Nephron (organoid): ENCODE results near the gene ZNF777.

Experiments
- H3K27ac Mint-ChIP-seq, 3 experiments: 2 replicates each; pipeline ENCODE4 v1.8.0; 2020; ENCODE audit warnings: mixed read lengths in 3 of 3, mild to moderate bottlenecking in 2 of 3, moderate library complexity in 1 of 3
- H3K27me3 Mint-ChIP-seq: 2 replicates; pipeline ENCODE4 v1.8.0; 2021; ENCODE audit warnings: low read depth, mild to moderate bottlenecking, moderate library complexity, mixed read lengths
- H3K36me3 Mint-ChIP-seq: 2 replicates; pipeline ENCODE4 v1.8.0; 2020; ENCODE audit warnings: low read depth, mixed read lengths
- H3K4me1 Mint-ChIP-seq: 2 replicates; pipeline ENCODE4 v1.8.0; 2020; ENCODE audit warnings: mixed read lengths
- H3K4me3 Mint-ChIP-seq, 3 experiments: 2 replicates each; pipeline ENCODE4 v1.8.0; 2020; ENCODE audit warnings: mild to moderate bottlenecking in 3 of 3, mixed read lengths in 3 of 3, moderate library complexity in 2 of 3
- H3K9me3 Mint-ChIP-seq: 2 replicates; pipeline ENCODE4 v1.8.0; 2020; ENCODE audit warnings: mixed read lengths
- TF ChIP-seq, protein P1 (sequence below), 3 experiments: fragments of 200-600 bp; sonication (generic); IDR thresholded peaks; one replicate each; pipeline ENCODE4 v1.5.0; 2021; ENCODE audit warnings: antibody characterized with exemption in 3 of 3; ENCODE audit not compliant: unreplicated experiment in 3 of 3

Gene ZNF777

DNA sequence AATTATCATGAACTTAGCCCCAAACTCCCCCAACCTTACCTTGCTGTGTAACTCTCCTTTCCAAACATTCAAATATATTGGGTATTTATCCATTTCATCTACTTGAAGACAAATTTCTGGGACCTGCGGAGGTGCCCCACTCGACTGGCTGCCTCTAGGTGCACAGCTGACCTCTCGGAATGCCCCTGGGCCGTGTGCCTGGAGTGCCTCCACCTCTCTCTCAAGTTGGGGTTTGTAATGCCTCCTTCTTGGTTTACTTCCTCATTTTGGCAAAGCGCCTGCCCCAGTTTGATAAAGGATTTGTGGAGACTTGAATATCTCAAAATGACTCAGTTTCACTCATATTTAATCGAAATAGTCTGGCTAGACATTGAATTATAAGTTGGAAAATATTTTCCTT, 16.6 kb downstream of the ZNF777 start:
- no peaks in the 10 kb centered on the region for H3K27me3 Mint-ChIP-seq
- H3K9me3 Mint-ChIP-seq: no peaks in the 10 kb centered on the region
- no peaks in the 10 kb centered on the region for H3K4me1 Mint-ChIP-seq
- no peak overlapping the region for H3K27ac Mint-ChIP-seq
- TF ChIP-seq, protein P1, sequence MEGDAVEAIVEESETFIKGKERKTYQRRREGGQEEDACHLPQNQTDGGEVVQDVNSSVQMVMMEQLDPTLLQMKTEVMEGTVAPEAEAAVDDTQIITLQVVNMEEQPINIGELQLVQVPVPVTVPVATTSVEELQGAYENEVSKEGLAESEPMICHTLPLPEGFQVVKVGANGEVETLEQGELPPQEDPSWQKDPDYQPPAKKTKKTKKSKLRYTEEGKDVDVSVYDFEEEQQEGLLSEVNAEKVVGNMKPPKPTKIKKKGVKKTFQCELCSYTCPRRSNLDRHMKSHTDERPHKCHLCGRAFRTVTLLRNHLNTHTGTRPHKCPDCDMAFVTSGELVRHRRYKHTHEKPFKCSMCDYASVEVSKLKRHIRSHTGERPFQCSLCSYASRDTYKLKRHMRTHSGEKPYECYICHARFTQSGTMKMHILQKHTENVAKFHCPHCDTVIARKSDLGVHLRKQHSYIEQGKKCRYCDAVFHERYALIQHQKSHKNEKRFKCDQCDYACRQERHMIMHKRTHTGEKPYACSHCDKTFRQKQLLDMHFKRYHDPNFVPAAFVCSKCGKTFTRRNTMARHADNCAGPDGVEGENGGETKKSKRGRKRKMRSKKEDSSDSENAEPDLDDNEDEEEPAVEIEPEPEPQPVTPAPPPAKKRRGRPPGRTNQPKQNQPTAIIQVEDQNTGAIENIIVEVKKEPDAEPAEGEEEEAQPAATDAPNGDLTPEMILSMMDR (IDR thresholded peaks at IDR 0.05; ENCODE audit: unreplicated experiment in 3 of 3): no peak
- peaks cover 45% of the 10 kb centered on the region for H3K36me3 Mint-ChIP-seq
- no peak overlapping the region for H3K4me3 Mint-ChIP-seq

DNA sequence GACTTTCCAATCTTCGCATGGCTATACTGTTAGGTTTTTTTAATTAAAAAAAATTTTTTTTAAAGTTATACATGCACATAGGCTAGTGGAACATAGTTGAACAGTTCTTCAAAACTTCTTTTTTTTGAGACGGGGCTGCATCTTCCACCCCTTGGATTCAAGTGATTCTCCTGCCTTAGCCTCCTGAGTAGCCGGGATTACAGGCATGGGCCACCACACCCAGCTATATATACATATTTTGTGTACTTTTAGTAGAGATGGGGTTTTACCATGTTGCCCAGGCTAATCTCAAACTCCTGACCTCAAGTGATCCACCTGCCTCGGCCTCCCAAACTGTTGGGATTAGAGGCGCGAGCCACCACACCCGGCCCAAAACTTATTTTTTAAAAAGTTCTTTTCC, 17.3 kb downstream of the ZNF777 start:
- Mint-ChIP-seq H3K27ac (no peak overlapping the region), H3K9me3 (no peaks in the 10 kb centered on the region), H3K27me3 (no peaks in the 10 kb centered on the region), H3K4me1 (no peaks in the 10 kb centered on the region), H3K4me3 (no peak overlapping the region), H3K36me3 (peaks cover 48% of the 10 kb centered on the region)
- TF ChIP-seq, protein P1 (IDR thresholded peaks at IDR 0.05; ENCODE audit: unreplicated experiment in 3 of 3): no peak

DNA sequence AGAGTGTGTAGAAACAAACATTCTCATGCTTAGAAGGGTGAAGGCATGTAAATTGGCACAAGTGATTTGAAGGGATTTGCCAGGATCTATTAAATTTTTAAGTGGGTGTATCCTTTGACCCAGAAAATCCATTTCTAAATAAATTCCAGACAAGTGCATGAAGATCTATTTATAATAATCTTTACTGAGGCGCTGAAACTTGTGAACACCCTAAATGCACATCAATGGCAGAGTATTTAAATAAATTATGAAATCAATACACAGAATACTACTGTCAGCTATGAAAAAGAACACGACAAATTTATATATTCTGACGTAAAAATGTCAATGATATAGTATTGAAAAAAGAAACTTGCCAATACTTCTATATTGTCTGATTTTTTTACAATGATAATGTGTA, 17.9 kb downstream of the ZNF777 start:
- no peaks in the 10 kb centered on the region for H3K9me3 Mint-ChIP-seq
- no peaks in the 10 kb centered on the region for H3K4me1 Mint-ChIP-seq
- TF ChIP-seq, protein P1 (IDR thresholded peaks at IDR 0.05; ENCODE audit: unreplicated experiment in 3 of 3): no peak
- no peak overlapping the region for H3K27ac Mint-ChIP-seq
- no peaks in the 10 kb centered on the region for H3K27me3 Mint-ChIP-seq
- peaks cover 48% of the 10 kb centered on the region for H3K36me3 Mint-ChIP-seq
- H3K4me3 Mint-ChIP-seq: no peak overlapping the region

DNA sequence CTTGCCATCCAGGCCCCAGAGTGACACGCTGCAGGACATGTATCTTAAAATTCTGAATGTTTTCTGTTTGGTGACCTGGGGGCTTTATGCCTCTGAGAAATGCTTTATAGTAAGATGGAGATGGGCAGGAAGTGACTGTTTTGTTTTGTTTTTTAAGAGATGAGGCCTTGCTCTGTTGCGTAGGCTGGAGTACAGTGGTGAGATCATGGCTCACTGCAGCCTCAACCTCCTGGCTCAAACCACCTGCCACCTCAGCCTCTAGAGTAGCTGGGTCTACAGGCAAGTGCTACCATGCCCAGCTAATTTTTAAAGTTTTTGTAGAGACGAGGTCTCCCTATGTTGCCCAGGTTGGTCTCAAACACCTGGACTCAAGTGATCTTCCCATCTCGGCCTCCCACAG, 20.6 kb downstream of the ZNF777 start:
- no peaks in the 10 kb centered on the region for H3K9me3 Mint-ChIP-seq
- H3K27ac Mint-ChIP-seq: no peak overlapping the region
- peaks cover 41% of the 10 kb centered on the region for H3K36me3 Mint-ChIP-seq
- H3K4me1 Mint-ChIP-seq: no peaks in the 10 kb centered on the region
- no peaks in the 10 kb centered on the region for H3K27me3 Mint-ChIP-seq
- TF ChIP-seq, protein P1 (IDR thresholded peaks at IDR 0.05; ENCODE audit: unreplicated experiment in 3 of 3): no peak
- H3K4me3 Mint-ChIP-seq: no peak overlapping the region

DNA sequence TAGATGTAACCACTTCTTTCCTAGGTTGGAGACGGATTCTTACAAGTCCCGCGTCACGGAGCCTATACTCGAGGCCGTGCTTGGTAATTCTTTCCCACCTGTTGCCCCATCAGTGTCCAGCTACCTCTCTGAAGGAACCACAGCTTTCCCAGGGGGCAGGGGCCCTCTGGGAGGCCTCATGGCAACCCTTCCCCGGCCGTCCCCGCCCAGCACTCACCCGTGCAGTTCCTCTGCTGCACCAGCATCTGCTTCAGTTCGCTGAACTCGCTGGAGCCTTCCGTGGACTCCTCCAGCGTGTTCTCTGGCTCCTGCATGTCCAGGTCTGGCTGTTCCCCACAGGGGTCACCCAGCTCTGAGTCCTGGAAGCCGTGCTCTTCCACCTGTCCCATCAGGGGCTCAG, 24.5 kb downstream of the ZNF777 start:
- TF ChIP-seq, protein P1 (IDR thresholded peaks at IDR 0.05; ENCODE audit: unreplicated experiment in 3 of 3): no peak
- Mint-ChIP-seq H3K9me3 (no peaks in the 10 kb centered on the region), H3K27me3 (no peaks in the 10 kb centered on the region), H3K4me1 (no peaks in the 10 kb centered on the region), H3K36me3 (peaks cover 57% of the 10 kb centered on the region), H3K27ac (no peak overlapping the region), H3K4me3 (no peak overlapping the region)

DNA sequence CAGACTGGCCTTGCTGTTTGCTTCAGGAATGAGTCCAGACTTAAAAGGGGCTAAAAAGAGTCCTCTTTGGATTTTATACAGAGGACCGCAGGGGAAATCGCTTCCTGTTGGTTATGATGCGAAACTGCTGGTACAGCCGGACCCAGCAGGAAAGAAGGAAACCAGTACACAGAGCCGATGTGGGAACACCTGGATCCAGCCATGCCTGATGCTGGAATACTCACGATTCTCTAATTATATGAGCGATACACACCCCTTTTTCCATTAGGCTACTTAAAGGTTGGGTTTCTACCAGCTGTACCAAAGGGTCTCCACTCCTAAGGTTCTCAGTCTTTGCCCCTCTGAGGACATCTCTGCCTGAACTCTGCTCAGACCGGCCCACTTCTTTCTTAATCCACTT, 27.7 kb downstream of the ZNF777 start:
- H3K4me1 Mint-ChIP-seq: no peaks in the 10 kb centered on the region
- no peak overlapping the region for H3K4me3 Mint-ChIP-seq
- H3K27ac Mint-ChIP-seq: no peak overlapping the region
- no peaks in the 10 kb centered on the region for H3K9me3 Mint-ChIP-seq
- H3K27me3 Mint-ChIP-seq: no peaks in the 10 kb centered on the region
- TF ChIP-seq, protein P1 (IDR thresholded peaks at IDR 0.05; ENCODE audit: unreplicated experiment in 3 of 3): no peak
- H3K36me3 Mint-ChIP-seq: peaks cover 70% of the 10 kb centered on the region
